Right atrium auricular region (tissue), 2 donors: ENCODE results near the gene ROPN1. TPM values are rescaled to one million over a fixed set of nuclear protein-coding genes. Genes with fewer than 3 reads are reported as not detected.

ENCODE experiments used
- DNase-seq: peaks from one replicate; pipeline ENCODE4 v3.0.0-alpha.2; 2019; ENCODE audit warnings: low spot score
- H3K27ac ChIP-seq, 2 donors: fragments of 200-600 bp; sonication (generic); 1 replicate in 1 of 2; 2 replicates in 1 of 2; pipeline ENCODE4 v1.5.1; 2016 to 2019
- H3K27me3 ChIP-seq, 2 donors: fragments of 200-600 bp; sonication (generic); one replicate each; pipeline versions ENCODE4 v1.5.1 to v1.6.0; 2017 to 2019
- H3K36me3 ChIP-seq: fragments of 200-600 bp; sonication (generic); one replicate; pipeline ENCODE4 v1.5.1; 2016
- H3K4me1 ChIP-seq, 2 donors: fragments of 200-600 bp; sonication (generic); one replicate each; pipeline versions ENCODE4 v1.5.1 to v1.6.0; 2017 to 2019
- H3K4me3 ChIP-seq, 2 donors: fragments of 200-600 bp; sonication (generic); 1 replicate in 1 of 2; 2 replicates in 1 of 2; pipeline ENCODE4 v1.5.1; 2017 to 2019; ENCODE audit warnings: mild to moderate bottlenecking in 1 of 2, moderate library complexity in 1 of 2
- H3K9me3 ChIP-seq, 2 donors: fragments of 200-600 bp; sonication (generic); one replicate each; pipeline ENCODE4 v1.5.1; 2019
- CTCF ChIP-seq, 2 donors: fragments of 200-600 bp; sonication (generic); IDR thresholded peaks; one replicate each; pipeline ENCODE4 v1.5.1; 2019; ENCODE audit warnings: antibody characterized with exemption in 2 of 2
- total RNA-seq, 2 donors: library from RNA; depleted of rRNA; stranded (reverse); fragments of >200 nt; gene quantifications; one replicate each; pipeline ENCODE4 v1.1.0, GENCODE V29; 2016

The ROPN1 gene
- total RNA-seq, 2 donors from 2014 or later = not detected

GRCh38 chr3:123961508-123961856 is 30.4 kb downstream of the ROPN1 start:
- no peak for TF ChIP-seq CTCF (IDR thresholded peaks at IDR 0.05)
- Histone ChIP-seq H3K36me3 (no peaks in the 10 kb centered on the region), H3K27me3 (no peaks in the 10 kb centered on the region), H3K4me3 (peak overlapping the region; percentile 79 to 83), H3K9me3 (no peaks in the 10 kb centered on the region), H3K4me1 (peaks cover 0 to 10% of the 10 kb centered on the region in 2 donors), H3K27ac (peak overlapping the region; percentile 77 to 84)
- DNase-seq = no peak

DNA sequence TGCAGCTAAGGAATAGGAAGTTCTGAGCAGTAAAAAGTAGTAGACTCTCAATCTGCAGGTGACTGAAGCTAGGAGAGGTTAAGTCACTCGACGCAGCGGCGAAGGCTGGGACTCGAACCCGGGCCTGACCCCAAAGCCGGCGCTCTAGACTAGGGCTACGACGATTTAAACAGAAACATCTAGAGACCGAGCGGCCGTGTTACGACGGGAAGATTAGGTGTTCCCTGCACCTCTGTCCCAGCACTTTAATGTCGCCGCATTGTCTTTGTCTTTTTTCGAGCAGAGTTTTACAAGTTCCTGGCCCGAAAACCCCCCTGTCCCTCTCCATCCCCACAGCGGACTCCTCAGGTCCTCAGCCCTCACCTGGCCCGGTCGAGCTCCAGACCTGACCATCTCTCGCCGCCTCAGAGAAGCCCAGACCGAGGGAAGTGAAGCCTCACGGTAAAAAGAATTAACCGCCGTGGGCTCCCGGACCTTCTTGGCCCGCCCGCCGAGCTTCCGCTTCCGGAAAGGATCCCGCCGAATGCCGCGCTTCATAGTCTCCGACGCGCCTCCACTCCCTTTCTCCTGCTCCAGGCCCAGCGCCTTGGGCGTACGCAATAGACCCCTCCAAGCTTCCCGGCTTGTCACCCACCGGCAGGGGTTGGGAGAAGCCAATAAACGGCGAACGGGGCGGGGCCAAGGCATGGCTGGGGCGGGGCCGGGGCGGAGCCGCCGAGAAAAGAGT is 31.0 kb downstream of the ROPN1 start, which contains the start of gene CCDC14:
CCDC14 (minus strand) TSS at position 449 of the 727 bp plus-strand sequence; CDS start at position 393, 56 bp downstream.
- peak in 1 of 2 donors; percentile 12 for TF ChIP-seq CTCF (IDR thresholded peaks at IDR 0.05)
- no peaks in the 10 kb centered on the region for H3K9me3 ChIP-seq
- peak; percentile 91 for DNase-seq

GRCh38 chr3:123953735-123954134 is 38.2 kb downstream of the ROPN1 start:
- Histone ChIP-seq H3K4me1 (no peaks in the 10 kb centered on the region), H3K27ac (no peak overlapping the region), H3K9me3 (no peaks in the 10 kb centered on the region), H3K36me3 (peaks cover 2% of the 10 kb centered on the region), H3K4me3 (no peak overlapping the region), H3K27me3 (no peaks in the 10 kb centered on the region)
- no peak for TF ChIP-seq CTCF (IDR thresholded peaks at IDR 0.05)
- DNase-seq = no peak

More for the DNA sequence above, 31.0 kb downstream of the ROPN1 start, which contains the start of gene CCDC14:
- H3K27me3 ChIP-seq = no peaks in the 10 kb centered on the region
- H3K27ac ChIP-seq = peak within 1 kb of the TSS; percentile 77 to 84
- peaks cover 0 to 10% of the 10 kb centered on the region in 2 donors for H3K4me1 ChIP-seq
- peak within 1 kb of the TSS; percentile 79 to 83 for H3K4me3 ChIP-seq
- H3K36me3 ChIP-seq = no peaks in the 10 kb centered on the region

- no peaks in the 10 kb centered on the region for H3K9me3 ChIP-seq
- peaks cover 8% of the 10 kb centered on the region for H3K36me3 ChIP-seq
- TF ChIP-seq CTCF (IDR thresholded peaks at IDR 0.05) = no peak
- no peaks in the 10 kb centered on the region for H3K4me1 ChIP-seq
- H3K27ac ChIP-seq = no peak overlapping the region
- H3K4me3 ChIP-seq = no peak overlapping the region
- H3K27me3 ChIP-seq = no peaks in the 10 kb centered on the region
- no peak for DNase-seq
These were observed 38.9 kb downstream of the ROPN1 start for GRCh38 chr3:123952844-123953520.

DNA sequence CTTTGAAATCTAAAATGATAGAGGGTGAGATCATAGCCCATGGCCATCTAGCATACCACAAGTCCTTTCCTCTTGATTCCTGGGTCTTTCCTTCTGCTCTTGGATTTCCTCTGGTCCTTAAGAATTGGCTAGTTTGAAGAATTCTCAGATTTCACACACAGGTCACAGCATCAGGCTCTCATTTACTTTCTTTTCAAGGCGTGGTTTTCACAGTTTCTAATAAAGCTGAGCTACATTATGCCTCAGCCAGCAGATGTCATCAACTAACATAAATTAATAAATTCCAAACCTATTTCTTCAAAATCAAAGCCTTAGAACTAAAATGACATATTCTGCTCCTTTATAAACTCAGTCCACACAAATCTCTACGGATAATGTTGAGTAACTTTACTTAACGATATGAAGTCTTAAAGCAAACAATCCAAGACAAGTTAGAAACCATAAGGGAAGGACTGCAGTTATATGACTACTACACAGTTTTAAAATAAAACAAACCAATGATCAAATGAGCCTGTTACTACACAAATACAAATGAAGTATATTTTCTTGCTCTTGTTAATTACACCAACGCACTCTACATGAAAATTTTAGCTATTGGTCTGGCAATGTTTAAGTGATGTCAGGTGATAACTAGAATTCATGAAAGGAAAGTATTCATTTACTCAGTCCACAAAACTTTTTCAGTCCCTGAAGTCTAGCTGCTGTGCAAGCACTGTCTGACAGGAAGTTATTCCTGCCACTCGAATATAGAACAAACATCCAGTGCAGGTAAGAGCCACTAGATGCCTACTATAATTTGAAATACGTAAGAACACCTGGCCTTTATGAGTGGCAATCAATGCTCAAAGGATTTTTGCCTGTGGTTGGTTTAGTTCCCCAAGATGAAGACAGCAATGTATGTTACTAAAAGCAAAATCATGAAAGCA is 40.1 kb downstream of the ROPN1 start:
- Histone ChIP-seq H3K27me3 (no peaks in the 10 kb centered on the region), H3K27ac (no peak overlapping the region), H3K9me3 (no peaks in the 10 kb centered on the region), H3K4me1 (no peaks in the 10 kb centered on the region), H3K4me3 (no peak overlapping the region), H3K36me3 (peaks cover 13% of the 10 kb centered on the region)
- no peak for TF ChIP-seq CTCF (IDR thresholded peaks at IDR 0.05)
- no peak for DNase-seq
